ENCODE results near the gene ARHGEF6. TPM values are rescaled to one million over a fixed set of nuclear protein-coding genes. Genes with fewer than 3 reads are reported as not detected.

Gene ARHGEF6
- total RNA-seq, 2 donors from 2014 or later = 5.7 to 8.2 TPM

DNA sequence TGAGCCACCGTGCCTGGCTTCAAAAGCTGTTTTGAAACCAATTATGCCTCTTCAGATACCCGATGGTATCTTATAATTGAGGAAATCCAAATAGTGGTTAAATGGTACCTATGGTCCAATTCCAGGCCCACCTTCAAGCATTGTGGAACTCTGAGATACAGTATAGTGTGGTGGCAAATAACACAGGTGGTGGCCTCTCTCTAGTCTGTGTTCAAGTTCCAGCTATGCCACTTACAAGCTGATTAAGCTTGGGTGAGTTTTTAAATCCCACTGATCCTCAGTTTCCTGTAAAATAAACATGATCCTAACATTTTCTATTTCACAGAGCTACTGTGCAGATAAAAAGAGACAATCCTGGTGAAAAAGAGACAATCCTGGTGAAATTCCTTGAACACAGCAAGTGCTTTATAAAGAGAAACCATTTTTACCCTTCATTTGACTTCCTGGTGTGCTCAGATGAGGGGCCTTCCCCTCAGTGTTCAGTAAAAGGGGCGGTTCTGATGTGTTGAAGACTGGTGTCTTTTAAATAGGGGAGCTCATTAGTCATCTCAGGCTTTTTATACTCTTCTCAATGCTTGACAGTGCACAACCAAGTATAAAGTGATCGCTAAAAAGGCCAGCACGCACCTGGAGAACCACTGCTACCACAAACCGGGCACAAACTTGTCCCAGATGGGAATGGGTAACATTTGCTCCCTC is 163.6 kb downstream of the ARHGEF6 start:
- H3K27ac ChIP-seq = no peak overlapping the region
- ATAC-seq = no peak
- no peak for TF ChIP-seq POLR2A (IDR thresholded peaks at IDR 0.05)
- TF ChIP-seq, protein P1, sequence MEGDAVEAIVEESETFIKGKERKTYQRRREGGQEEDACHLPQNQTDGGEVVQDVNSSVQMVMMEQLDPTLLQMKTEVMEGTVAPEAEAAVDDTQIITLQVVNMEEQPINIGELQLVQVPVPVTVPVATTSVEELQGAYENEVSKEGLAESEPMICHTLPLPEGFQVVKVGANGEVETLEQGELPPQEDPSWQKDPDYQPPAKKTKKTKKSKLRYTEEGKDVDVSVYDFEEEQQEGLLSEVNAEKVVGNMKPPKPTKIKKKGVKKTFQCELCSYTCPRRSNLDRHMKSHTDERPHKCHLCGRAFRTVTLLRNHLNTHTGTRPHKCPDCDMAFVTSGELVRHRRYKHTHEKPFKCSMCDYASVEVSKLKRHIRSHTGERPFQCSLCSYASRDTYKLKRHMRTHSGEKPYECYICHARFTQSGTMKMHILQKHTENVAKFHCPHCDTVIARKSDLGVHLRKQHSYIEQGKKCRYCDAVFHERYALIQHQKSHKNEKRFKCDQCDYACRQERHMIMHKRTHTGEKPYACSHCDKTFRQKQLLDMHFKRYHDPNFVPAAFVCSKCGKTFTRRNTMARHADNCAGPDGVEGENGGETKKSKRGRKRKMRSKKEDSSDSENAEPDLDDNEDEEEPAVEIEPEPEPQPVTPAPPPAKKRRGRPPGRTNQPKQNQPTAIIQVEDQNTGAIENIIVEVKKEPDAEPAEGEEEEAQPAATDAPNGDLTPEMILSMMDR (IDR thresholded peaks at IDR 0.05) = no peak
- H3K36me3 ChIP-seq (replicated peaks in 1 of 2; ENCODE audit: insufficient read depth in 1 of 2, low read depth in 2 of 2) = no peaks in the 10 kb centered on the region
- DNase-seq = no peak
- no peaks in the 10 kb centered on the region for H3K4me1 ChIP-seq
- 71 to 85% methylated on average over 5 to 6 of the region's 6 CpGs for WGBS, 2 donors
- H3K27me3 ChIP-seq = no peaks in the 10 kb centered on the region
- H3K9me3 ChIP-seq = no peaks in the 10 kb centered on the region
- H3K4me3 ChIP-seq = no peak overlapping the region
- intact Hi-C loops (cut with DNase I) = no loop called here

Small RNA genes lying within 50 kb of the gene (small RNA-seq; reads per million reads assigned to genes)
- gene RF00019 (not detected), gene RNU6-972P (not detected)

Other genes with a start within 250 kb of the ARHGEF6 start
- 1 to 10 TPM in 1 of 2 donors, not detected in 1; 1.0 TPM for gene VGLL1, start 248.7 kb downstream of the ARHGEF6 start, total RNA-seq
- not detected for gene CD40LG, start 132.8 kb downstream of the ARHGEF6 start, total RNA-seq
- gene RBMX, start 99.8 kb upstream of the ARHGEF6 start, total RNA-seq = 100 to 1,000 TPM; 120 to 150 TPM